Activated CD8-positive, alpha-beta memory T cell treated with anti-CD3 and anti-CD28 coated beads for 1 hour (primary cell): Measurements from ENCODE around the gene NLRC4.
"Not testable (repeated sequence)": the region's sequence is repeated elsewhere in the genome, so short reads cannot be mapped to it uniquely, and the experiment has no call there.

ENCODE experiments used
- DNase-seq, 2 donors: peaks; one replicate each; pipeline ENCODE4 v3.0.0-alpha.2; 2020; ENCODE audit warnings: low read depth in 1 of 2; ENCODE audit errors: extremely low read depth in 1 of 2

The NLRC4 gene

DNA sequence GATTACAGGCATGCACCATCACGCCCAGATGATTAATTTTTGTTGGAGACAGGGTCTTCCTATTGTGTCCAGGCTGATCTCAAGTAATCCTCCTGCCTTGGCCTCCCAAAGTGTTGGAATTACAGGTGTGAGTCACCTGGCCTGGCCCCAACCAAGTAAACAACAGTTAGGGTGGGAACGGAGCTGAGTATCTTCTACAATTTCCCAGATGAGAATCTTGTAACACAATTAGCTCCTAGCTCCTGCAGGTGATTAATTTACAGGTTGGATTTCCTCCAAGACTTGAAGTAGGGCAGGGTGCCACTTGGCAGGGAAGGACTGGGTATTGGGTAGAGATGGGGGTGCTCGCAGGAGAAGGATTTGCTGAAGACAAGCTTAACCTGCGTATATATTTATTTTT is 17.8 kb downstream of the NLRC4 start:
- no peak for DNase-seq

DNA sequence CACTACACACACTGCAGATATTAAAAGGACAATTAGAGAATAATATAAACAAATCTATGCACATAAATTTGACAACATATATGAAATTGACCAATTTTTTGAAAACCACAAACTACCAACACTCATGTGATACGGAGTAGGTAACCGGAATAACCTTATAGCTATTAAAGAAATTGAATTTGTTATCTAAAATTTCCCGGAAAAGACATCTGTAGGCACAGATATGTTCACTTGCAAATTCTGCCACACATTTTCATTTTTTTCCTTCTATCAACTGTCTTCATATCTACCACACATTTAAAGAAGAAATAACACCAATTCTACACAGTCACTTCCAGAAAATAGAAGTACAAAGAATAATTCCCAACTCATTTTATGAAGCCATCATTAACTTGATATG is 22.4 kb downstream of the NLRC4 start:
- DNase-seq: no peak

DNA sequence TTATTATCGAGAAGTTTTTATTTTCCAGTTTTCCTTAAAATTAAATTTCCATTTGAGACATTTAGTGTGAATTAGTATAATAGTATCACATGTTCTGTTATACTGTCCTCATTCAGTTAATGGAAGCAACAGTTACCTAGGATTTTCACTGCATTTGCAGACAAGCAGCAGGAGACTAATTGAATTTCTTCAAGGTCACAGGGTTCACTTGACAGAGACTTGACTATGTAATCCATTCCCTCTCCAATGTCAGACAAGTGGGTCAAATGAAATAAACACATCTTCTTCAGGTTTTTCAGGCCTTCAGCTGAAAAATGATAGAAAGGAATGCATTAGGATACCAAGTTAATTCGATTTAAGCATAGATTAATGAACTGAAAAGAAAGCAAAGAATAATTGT is 26.7 kb downstream of the NLRC4 start:
- DNase-seq: no peak

DNA sequence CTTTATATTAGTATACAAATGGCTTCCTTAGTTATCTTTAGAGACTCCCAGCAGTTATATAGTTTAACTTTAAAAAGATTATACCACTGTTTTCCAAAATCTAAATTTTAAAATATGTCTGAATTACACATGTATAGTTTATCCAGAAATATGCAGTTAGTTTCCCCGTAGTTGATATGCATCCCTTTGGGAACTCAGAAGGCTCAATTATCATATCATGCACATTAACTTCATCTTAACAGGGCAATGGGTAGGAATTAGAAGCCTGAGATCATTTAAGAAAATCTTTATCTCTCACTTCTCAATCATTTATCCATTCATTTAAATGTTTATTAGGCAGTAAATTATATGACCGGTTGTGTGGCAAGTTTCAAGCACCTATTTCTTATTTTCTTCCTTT is 27.2 kb downstream of the NLRC4 start:
- DNase-seq: no peak

DNA sequence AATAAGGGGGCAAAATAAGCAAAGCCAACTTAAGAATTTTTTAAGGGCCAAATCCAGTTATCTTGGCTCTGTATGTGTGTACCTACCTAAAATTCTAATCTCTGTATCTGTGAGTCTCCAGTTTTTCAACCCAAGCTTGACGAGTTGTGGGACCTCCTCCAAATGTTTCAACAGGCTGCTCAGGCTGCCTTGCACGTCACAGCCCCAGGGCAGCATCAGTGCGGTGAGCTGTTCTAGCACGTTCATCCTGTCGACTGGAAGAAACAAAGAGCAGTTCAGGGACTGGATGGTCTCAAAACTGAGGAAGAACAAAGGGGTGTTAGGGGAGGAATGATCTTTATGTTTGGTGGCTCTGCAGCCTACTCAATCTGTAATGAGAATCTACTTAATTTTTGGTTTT is 29.4 kb downstream of the NLRC4 start:
- no peak for DNase-seq

DNA sequence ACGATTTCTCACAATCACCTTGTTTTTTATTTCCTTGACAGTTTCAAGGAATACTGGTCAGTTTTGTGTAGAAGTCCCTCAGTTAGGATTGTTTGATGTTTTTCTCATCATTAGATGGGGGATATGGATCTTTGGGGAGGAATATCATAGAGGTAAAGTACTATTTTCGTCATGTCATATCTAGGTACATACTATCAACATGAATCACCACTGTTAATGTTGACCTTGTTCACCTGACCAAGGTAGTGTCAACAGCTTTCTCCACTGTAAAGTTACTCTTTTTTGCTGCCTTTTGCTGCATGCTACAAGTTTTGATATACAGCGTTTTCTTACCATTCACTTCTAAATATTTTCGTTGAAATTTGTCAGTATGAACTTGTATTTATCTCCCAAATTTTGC is 32.7 kb downstream of the NLRC4 start:
- no peak for DNase-seq

DNA sequence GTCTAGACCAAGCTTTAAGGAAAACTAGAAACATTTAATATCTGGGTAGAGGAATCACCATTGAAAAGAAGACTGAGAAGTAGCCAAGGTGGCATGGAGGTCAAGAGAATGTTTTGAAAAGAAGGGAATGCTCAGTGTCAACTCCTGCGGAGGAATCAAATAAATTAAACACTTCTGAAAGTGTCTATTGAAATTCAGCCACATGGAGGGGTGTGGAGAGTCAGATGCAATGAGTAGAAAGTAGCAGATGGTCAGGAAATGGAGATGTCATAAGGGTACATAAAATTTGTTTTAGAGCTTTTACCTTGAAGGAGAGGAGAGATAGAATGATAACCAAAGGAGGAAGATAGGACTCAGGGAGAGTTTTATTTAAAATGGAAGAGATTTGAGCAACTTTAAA is 35.1 kb downstream of the NLRC4 start:
- DNase-seq: no peak

DNA sequence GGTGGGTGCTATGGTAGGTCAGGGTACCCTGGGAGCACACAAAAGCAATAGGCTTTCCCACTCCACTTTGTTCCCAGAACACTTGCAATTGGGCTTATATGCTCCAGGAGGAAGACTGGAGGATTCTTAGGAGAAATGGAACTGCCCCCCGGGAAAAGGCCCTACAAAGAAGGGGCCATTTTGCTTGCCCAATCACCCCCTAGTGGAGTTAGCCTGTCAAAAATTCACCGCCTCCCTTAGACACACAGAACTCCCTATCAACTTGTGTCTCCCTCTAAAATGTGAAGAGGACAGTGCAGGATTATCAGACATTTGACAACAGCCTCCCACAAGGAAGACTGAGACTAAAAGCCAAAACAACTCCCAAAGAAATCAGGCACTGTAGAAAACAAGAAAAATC is 36.5 kb downstream of the NLRC4 start:
- DNase-seq: no peak

DNA sequence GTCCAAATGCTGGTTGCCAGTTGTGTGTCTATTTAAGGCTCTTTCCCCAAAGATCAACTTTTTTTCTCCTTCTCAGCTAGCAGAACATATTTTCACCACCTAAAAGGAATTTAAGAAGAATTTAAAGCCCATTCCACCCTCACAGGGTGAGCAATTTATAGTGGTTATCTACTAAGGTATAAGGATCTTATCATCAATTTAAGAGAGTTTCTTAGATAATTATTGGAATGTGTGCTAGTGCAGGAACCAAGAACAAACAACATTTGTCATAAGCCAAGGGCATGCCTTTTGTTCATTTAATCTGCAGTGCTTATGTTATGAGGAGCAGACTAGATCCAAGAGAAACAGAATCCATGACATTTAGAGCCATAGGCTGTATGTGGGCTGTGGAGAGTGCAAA is 37.2 kb downstream of the NLRC4 start:
- DNase-seq: no peak

DNA sequence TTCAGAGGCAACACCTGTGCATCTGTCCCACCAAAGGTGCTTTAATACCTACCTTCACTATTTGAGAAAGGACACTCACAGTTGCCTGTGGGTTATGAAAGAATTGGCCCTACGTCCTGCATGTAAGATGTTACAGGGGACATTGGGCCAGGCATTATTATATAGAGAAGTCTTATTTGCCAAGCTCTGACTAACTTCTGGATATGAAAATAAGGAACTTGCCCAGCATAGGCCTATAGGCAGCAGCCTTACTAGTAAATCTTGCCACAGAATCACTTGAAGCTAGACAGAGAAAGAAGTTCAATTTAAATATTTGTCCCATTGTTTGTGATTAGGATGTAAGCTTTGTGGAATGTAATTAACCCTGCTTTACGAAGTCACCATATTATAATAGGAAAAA is 41.7 kb downstream of the NLRC4 start:
- DNase-seq: no peak

DNA sequence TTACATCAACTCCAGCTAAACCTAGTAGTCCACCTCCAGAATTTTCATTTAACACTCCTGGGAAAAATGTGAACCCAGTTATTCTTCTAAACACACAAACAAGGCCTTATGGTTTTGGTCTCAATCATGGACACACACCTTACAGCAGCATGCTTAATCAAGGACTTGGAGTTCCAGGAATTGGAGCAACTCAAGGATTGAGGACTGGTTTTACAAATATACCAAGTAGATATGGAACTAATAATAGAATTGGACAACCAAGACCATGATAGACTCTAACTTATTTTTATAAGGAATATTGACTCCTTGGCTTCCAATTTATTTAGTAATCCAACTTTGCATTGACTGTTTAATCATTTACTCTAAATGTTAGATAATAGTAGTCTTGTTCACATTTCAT is 44.2 kb downstream of the NLRC4 start:
- no peak for DNase-seq

DNA sequence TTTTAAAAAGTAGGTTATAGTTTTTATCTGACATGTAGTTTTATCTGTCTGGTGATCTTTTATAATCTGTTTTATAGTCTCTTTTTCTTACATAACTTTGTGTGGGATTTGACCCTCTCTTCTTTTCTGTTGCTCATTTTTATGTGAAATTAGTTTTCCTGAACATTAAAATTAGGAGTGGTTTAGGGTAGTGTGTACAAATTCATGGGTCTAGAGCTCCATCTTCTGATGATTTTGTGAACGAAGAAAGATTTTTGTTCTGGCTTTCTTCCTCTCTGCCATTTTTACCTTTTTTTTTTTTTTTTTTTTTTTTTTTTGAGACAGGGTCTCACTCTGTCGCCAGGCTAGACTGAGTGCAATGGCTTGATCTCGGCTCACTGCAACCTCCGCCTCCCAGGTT is 52.4 kb downstream of the NLRC4 start:
- no peak for DNase-seq

DNA sequence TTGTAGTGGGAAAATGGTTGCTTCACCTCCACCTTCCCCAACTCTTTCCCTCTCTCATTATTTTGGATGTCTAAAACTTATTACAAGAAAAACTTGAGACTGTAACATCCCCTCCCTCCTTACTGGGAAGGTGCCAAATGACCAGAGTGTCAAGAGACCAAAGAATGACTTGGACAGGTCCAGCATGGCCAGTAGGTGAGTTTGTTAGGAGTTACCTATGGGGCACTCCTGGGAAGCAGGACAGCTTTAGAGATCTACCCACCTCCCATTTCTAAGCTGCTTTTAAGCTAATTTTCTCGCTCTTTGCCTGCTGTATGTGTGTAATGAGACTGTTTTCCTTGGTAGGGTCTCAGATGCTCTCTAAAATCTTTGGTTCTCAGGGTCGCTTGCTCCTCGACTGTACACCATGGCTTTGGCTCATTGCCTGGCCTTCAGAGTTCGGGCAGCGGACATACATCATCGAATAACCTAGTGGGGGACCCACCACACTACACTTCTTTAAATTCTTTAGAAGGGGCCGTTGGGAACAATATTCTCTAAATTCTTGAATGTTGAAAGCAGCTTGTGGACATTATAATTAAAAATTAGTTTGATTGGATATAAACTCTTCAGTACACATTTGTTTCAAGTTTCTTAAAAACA is 53.8 kb downstream of the NLRC4 start:
- no peak for DNase-seq

DNA sequence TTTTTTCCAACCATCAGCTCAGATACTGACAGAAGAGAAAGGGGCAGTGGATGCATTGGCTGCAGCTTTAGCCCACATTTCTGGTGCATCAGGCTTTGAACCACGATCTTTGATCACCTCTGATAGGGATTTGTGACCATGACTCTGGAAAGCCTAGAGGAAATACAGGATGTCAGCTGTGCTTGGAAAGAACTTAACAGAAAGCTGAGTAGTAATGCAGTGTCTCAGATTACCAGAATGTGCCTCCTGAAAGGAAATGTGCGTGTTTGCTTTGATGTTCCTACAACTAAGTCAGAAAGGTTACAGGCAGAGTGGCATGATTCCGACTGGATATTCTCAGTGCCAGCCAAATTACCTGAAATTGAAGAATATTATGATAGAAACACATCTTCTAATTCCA is 61.3 kb downstream of the NLRC4 start:
- DNase-seq: not testable (repeated sequence)

DNA sequence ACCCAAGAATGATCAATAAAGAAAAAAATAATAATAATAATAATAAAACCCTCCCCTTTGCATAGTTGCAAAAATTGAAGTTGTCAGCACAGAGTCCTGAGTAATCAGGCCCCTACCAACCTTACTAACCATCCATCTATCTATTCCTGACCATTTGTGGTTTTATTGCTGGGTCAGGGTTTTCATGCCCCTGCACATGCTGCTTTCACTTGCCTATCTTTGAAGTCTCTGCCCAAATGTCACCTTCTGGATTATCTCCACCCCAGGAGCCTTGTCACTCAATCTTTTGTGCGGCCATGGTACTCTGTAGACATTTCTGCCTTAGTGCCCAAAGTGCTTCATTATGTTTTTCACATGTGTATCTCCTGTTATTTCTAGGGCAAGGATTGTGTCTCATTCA is 63.9 kb downstream of the NLRC4 start:
- DNase-seq: no peak

DNA sequence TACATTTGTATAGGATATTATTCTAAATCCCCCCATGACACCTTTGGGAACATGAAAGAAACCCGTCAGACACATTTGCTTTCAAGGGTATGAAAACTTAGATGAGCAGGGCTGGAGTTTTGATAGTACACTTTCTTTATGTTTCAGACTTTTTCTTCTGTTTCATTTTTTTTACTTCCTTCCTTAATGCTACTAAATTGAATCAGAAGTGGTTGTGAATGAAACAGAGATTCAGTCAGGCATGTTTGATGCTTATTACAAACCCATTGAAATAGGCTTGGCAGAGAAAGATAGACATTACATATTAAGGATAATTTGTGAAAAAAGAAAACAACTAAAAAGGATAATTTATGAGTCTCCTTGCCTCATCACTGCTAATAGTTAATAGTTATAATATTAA is 72.3 kb downstream of the NLRC4 start:
- DNase-seq: no peak

DNA sequence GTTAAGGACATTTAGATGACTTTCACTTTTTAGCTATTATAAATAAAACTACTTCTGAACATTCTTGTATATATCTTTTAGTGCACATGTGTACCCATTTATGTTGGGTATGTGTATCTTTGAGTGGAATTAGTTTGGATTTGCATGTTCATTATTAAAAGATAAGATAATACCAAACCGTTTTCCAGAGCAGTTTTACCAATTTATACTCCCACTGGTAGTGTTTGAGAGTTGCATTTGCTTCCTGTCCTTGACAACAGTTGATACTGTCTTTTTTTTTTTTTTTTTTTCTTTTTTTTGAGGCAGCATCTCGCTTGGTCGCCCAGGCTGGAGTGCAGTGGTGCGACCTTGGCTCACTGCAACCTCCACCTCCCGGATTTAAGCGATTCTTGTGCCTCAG is 75.7 kb downstream of the NLRC4 start:
- DNase-seq: no peak

DNA sequence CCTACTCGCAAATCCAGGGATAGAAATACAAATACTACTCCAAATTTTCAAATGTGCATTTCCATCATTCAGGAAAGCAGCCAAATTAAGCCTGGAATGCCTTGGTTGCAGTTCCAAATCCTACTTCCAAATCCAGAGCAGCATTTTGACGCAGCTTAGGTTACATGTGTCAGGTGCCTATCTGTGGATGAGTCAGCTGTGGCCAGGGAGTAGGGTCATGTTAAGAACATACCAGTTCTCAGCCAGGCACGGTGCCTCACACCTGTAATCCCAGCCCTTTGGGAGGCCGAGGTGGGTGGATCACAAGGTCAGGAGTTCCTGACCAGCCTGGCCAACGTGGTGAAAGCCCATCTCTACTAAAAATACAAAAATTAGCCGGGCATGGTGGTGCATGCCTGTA is 82.0 kb downstream of the NLRC4 start:
- no peak for DNase-seq
